Kidney tubule cell (primary cell): ENCODE results near the gene NAA80.

ENCODE experiments used
- DNase-seq: peaks from one replicate; pipeline ENCODE4 v3.0.0-alpha.2; 2018; ENCODE audit warnings: low spot score

Gene NAA80

GRCh38 chr3:50258029-50258680, 41.0 kb downstream of the NAA80 start:
- DNase-seq: no peak

- no peak for DNase-seq
These were observed 42.0 kb downstream of the NAA80 start for GRCh38 chr3:50256978-50257890.

GRCh38 chr3:50255251-50255615, 44.0 kb downstream of the NAA80 start:
- no peak for DNase-seq

GRCh38 chr3:50254577-50255250, 44.5 kb downstream of the NAA80 start:
- DNase-seq: no peak

GRCh38 chr3:50251220-50251619, 48.0 kb downstream of the NAA80 start:
- DNase-seq: peak; percentile 92

GRCh38 chr3:50250514-50250913, 48.7 kb downstream of the NAA80 start:
- DNase-seq: no peak

GRCh38 chr3:50249457-50249856, 49.7 kb downstream of the NAA80 start:
- DNase-seq: no peak

- peak; percentile 83 for DNase-seq
These were observed 50.8 kb downstream of the NAA80 start for GRCh38 chr3:50248387-50248786.

- DNase-seq: peak; percentile 87
These were observed 52.7 kb downstream of the NAA80 start for GRCh38 chr3:50246517-50246954.
